CD14-positive monocyte (primary cell): Measurements from ENCODE around the gene MISP3. TPM values are rescaled to one million over a fixed set of nuclear protein-coding genes. Genes with fewer than 3 reads are reported as not detected.

ENCODE experiments used
- DNase-seq, 3 donors: peaks; one replicate each; pipeline ENCODE4 v3.0.0-alpha.2; 2011 to 2022
- H2AFZ ChIP-seq: 2 replicates; pipeline ENCODE4 v1.6.0; 2012; ENCODE audit warnings: mild to moderate bottlenecking, low read depth, low read length, inconsistent platforms; ENCODE audit not compliant: insufficient read depth, poor library complexity, severe bottlenecking
- H3K27ac ChIP-seq, 2 donors: 1 replicate in 1 of 2; 2 replicates in 1 of 2; pipeline ENCODE4 v1.5.1; 2012 to 2013; ENCODE audit warnings: low read length in 2 of 2, control low read depth in 1 of 2, inconsistent platforms in 1 of 2, low read depth in 1 of 2, mild to moderate bottlenecking in 1 of 2
- H3K27me3 ChIP-seq, 2 donors: one replicate each; pipeline versions ENCODE4 v1.6.0 to v1.6.1; 2011 to 2013; ENCODE audit warnings: low read length in 2 of 2; ENCODE audit not compliant: control insufficient read depth in 2 of 2, insufficient read depth in 2 of 2
- H3K36me3 ChIP-seq, 2 donors: replicated peaks in 1 of 2; 1 replicate in 1 of 2; 2 replicates in 1 of 2; pipeline versions ENCODE4 v1.5.1 to v1.6.1; 2012 to 2013; ENCODE audit warnings: low read length in 2 of 2, control low read depth in 1 of 2, inconsistent platforms in 1 of 2, mild to moderate bottlenecking in 1 of 2; ENCODE audit not compliant: insufficient read depth in 2 of 2, control insufficient read depth in 1 of 2
- H3K4me1 ChIP-seq, 2 donors: 1 replicate in 1 of 2; 2 replicates in 1 of 2; pipeline versions ENCODE4 v1.5.1 to v1.6.1; 2012 to 2013; ENCODE audit warnings: low read length in 2 of 2, control low read depth in 1 of 2, inconsistent platforms in 1 of 2, mild to moderate bottlenecking in 1 of 2, moderate library complexity in 1 of 2; ENCODE audit not compliant: insufficient read depth in 2 of 2, control insufficient read depth in 1 of 2
- H3K4me2 ChIP-seq: replicated peaks from 2 replicates; pipeline ENCODE3; 2012; ENCODE audit warnings: low read length, moderate library complexity, mild to moderate bottlenecking; ENCODE audit not compliant: poor library complexity, severe bottlenecking; ENCODE audit errors: extremely low read depth
- H3K4me3 ChIP-seq, 3 experiments: fragments of 200-600 bp in 1 of 3; sonication (generic) in 1 of 3; replicated peaks in 1 of 3; 1 replicate in 2 of 3; 2 replicates in 1 of 3; pipeline ENCODE4 v1.5.1; 2011 to 2013; ENCODE audit warnings: low read length in 3 of 3, mild to moderate bottlenecking in 3 of 3, control low read depth in 2 of 3, low read depth in 2 of 3, inconsistent platforms in 1 of 3, moderate library complexity in 1 of 3
- H3K79me2 ChIP-seq: 2 replicates; pipeline ENCODE4 v1.6.0; 2012; ENCODE audit warnings: mild to moderate bottlenecking, control low read depth, inconsistent platforms, low read length, moderate library complexity; ENCODE audit not compliant: insufficient read depth
- H3K9ac ChIP-seq: 2 replicates; pipeline ENCODE4 v1.6.0; 2017; ENCODE audit warnings: low read length, mild to moderate bottlenecking; ENCODE audit not compliant: insufficient read depth, poor library complexity, severe bottlenecking
- H3K9me3 ChIP-seq, 2 donors: replicated peaks in 1 of 2; 1 replicate in 1 of 2; 2 replicates in 1 of 2; pipeline versions ENCODE4 v1.5.1 to v1.6.1; 2012 to 2013; ENCODE audit warnings: low read length in 2 of 2, control low read depth in 1 of 2; ENCODE audit not compliant: control insufficient read depth in 1 of 2, insufficient read depth in 1 of 2
- H4K20me1 ChIP-seq: 2 replicates; pipeline ENCODE4 v1.6.0; 2012; ENCODE audit warnings: mild to moderate bottlenecking, low read length, control low read depth, moderate library complexity; ENCODE audit not compliant: insufficient read depth
- H3K27ac Mint-ChIP-seq, 7 donors: one replicate each; pipeline ENCODE4 v1.8.0; 2020; ENCODE audit warnings: mild to moderate bottlenecking in 7 of 7, mixed read lengths in 7 of 7, moderate library complexity in 6 of 7, inconsistent platforms in 2 of 7
- H3K27me3 Mint-ChIP-seq, 3 donors: one replicate each; pipeline ENCODE4 v1.8.0; 2021 to 2022; ENCODE audit warnings: low read depth in 3 of 3, mild to moderate bottlenecking in 3 of 3, mixed read lengths in 3 of 3, moderate library complexity in 3 of 3, inconsistent platforms in 1 of 3
- H3K36me3 Mint-ChIP-seq, 2 donors: one replicate each; pipeline ENCODE4 v1.8.0; 2020; ENCODE audit warnings: mixed read lengths in 2 of 2, inconsistent platforms in 1 of 2, mild to moderate bottlenecking in 1 of 2
- H3K4me1 Mint-ChIP-seq: one replicate; pipeline ENCODE4 v1.8.0; 2020; ENCODE audit warnings: mild to moderate bottlenecking, mixed read lengths
- H3K4me3 Mint-ChIP-seq, 2 donors: one replicate each; pipeline ENCODE4 v1.8.0; 2020; ENCODE audit warnings: mild to moderate bottlenecking in 2 of 2, mixed read lengths in 2 of 2, moderate library complexity in 1 of 2
- H3K9me3 Mint-ChIP-seq, 7 donors: one replicate each; pipeline ENCODE4 v1.8.0; 2020 to 2022; ENCODE audit warnings: mixed read lengths in 7 of 7, mild to moderate bottlenecking in 6 of 7, moderate library complexity in 6 of 7, inconsistent platforms in 2 of 7
- CTCF ChIP-seq: fragments of 200-600 bp; IDR thresholded peaks from one replicate; pipeline ENCODE4 v1.8.0; 2022; ENCODE audit warnings: antibody characterized with exemption, mild to moderate bottlenecking
- WGBS: methylation state at CpG from one replicate; pipeline ENCODE4 v1.1.5; 2013; ENCODE audit warnings: missing lambda C conversion rate; ENCODE audit not compliant: insufficient coverage; 5-methylcytosine and 5-hydroxymethylcytosine counted together
- intact Hi-C, 2 donors: fragments of 100-400 bp; cut with micrococcal nuclease; formaldehyde crosslinking; loops; one replicate each; pipeline versions ENCODE4 v1.15.0 to v1.15.1; 2023
- polyA plus RNA-seq, 3 donors: library from polyadenylated mRNA; depleted of rRNA in 1 of 3; unstranded in 2 of 3; stranded (reverse) in 1 of 3; fragments of 300-500 nt in 2 of 3; fragments of >200 nt in 1 of 3; fragmentation: Illumina TruSeq in 2 of 3; gene quantifications; 1 replicate in 2 of 3; 2 replicates in 1 of 3; pipeline ENCODE4 v1.2.3, GENCODE V29; 2012 to 2021

MISP3 gene
- polyA plus RNA-seq, 3 donors: 0.42 to 0.77 (median 0.52) TPM

- Histone ChIP-seq H2AFZ (no peak overlapping the region), H3K27me3 (peaks cover 0 to 2% of the 10 kb centered on the region in 2 donors), H3K4me1 (peaks cover 18 to 23% of the 10 kb centered on the region in 2 donors), H3K27ac (no peak overlapping the region), H4K20me1 (peaks cover 65% of the 10 kb centered on the region), H3K79me2 (peaks cover 7% of the 10 kb centered on the region), H3K9ac (no peak overlapping the region), H3K36me3 (peaks cover 27 to 37% of the 10 kb centered on the region in 2 donors), H3K4me2 (no peak overlapping the region), H3K9me3 (peaks cover 6 to 8% of the 10 kb centered on the region in 2 donors), H3K4me3 (no peak overlapping the region)
- Mint-ChIP-seq H3K36me3 (peaks cover 39 to 45% of the 10 kb centered on the region in 2 donors), H3K9me3 (peaks cover 0 to 14% (median 9%) of the 10 kb centered on the region in 7 donors), H3K27ac (peak overlapping the region in 1 of 7 donors; percentile 57), H3K4me3 (no peak overlapping the region), H3K4me1 (peaks cover 15% of the 10 kb centered on the region), H3K27me3 (peaks cover 0 to 6% (median 5%) of the 10 kb centered on the region in 3 donors)
- TF ChIP-seq CTCF: no peak
- intact Hi-C loops: loop anchor here in 1 of 2 donors (5.0 kb wide), 1 partner anchor 44 kb away; the partner anchor contains the start of gene ASF1B
- 93% methylated on average over 5 of the region's 9 CpGs for WGBS
- no peak for DNase-seq
These were observed 20.7 kb downstream of the MISP3 start for GRCh38 chr19:14093117-14093823.

GRCh38 chr19:14094854-14095253 lies 22.3 kb downstream of the MISP3 start:
- peaks cover 9% of the 10 kb centered on the region for H3K4me1 Mint-ChIP-seq
- Histone ChIP-seq H4K20me1 (peaks cover 63% of the 10 kb centered on the region), H3K79me2 (peaks cover 2% of the 10 kb centered on the region), H3K4me1 (peaks cover 11 to 14% of the 10 kb centered on the region in 2 donors), H2AFZ (no peak overlapping the region), H3K4me2 (no peak overlapping the region), H3K27ac (no peak overlapping the region), H3K9me3 (peaks cover 6 to 8% of the 10 kb centered on the region in 2 donors), H3K27me3 (no peaks in the 10 kb centered on the region), H3K4me3 (no peak overlapping the region), H3K9ac (no peak overlapping the region), H3K36me3 (peaks cover 29 to 41% of the 10 kb centered on the region in 2 donors)
- no peaks in the 10 kb centered on the region for H3K27me3 Mint-ChIP-seq
- no peak for TF ChIP-seq CTCF
- peak overlapping the region in 1 of 7 donors; percentile 33 for H3K27ac Mint-ChIP-seq
- 93% methylated on average over 4 of the region's 7 CpGs for WGBS
- intact Hi-C loops: loop anchor here in 1 of 2 donors (5.0 kb wide), 1 partner anchor 42 kb away; the partner anchor contains the start of gene ASF1B
- no peak for DNase-seq
- H3K4me3 Mint-ChIP-seq: no peak overlapping the region
- peaks cover 37 to 47% of the 10 kb centered on the region in 2 donors for H3K36me3 Mint-ChIP-seq
- peaks cover 0 to 11% (median 7%) of the 10 kb centered on the region in 7 donors for H3K9me3 Mint-ChIP-seq
